NB4 (cell line): Measurements from ENCODE around the gene GSTO1.

Experiments used
- POLR2A ChIP-seq: IDR thresholded peaks from 2 replicates; pipeline ENCODE4 v1.6.1; 2011; ENCODE audit warnings: mild to moderate bottlenecking; ENCODE audit not compliant: insufficient read length; ENCODE audit errors: extremely low read depth
- TF ChIP-seq, protein P1 (sequence below): IDR thresholded peaks from one replicate; pipeline ENCODE4 v1.5.1; 2012; ENCODE audit warnings: low read depth, low read length

GRCh38 chr10:104300736-104301292 lies 46.1 kb downstream of the GSTO1 start:
- no peak for TF ChIP-seq POLR2A
- TF ChIP-seq, protein P1, sequence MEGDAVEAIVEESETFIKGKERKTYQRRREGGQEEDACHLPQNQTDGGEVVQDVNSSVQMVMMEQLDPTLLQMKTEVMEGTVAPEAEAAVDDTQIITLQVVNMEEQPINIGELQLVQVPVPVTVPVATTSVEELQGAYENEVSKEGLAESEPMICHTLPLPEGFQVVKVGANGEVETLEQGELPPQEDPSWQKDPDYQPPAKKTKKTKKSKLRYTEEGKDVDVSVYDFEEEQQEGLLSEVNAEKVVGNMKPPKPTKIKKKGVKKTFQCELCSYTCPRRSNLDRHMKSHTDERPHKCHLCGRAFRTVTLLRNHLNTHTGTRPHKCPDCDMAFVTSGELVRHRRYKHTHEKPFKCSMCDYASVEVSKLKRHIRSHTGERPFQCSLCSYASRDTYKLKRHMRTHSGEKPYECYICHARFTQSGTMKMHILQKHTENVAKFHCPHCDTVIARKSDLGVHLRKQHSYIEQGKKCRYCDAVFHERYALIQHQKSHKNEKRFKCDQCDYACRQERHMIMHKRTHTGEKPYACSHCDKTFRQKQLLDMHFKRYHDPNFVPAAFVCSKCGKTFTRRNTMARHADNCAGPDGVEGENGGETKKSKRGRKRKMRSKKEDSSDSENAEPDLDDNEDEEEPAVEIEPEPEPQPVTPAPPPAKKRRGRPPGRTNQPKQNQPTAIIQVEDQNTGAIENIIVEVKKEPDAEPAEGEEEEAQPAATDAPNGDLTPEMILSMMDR: no peak
